ENCODE results near the gene ARPC2. TPM values are rescaled to one million over a fixed set of nuclear protein-coding genes. Genes with fewer than 3 reads are reported as not detected.

Gene ARPC2
- total and polyA plus RNA-seq, 2 experiments from 2014 or later, result 312 to 436 TPM

GRCh38 chr2:218269900-218270720, 53.1 kb downstream of the ARPC2 start, which contains the start of the genes AAMP and PNKD:
TSS of gene AAMP (minus strand) at chr2:218270137. CDS start at chr2:218270086, 51 bp downstream.
TSS of gene PNKD (plus strand) at chr2:218270519. CDS start at chr2:218270536, 17 bp downstream.
- TF ChIP-seq EZH2 (IDR thresholded peaks at IDR 0.05; ENCODE audit: borderline replicate concordance) (no peak), CTCF (IDR thresholded peaks at IDR 0.05; ENCODE audit: poor library complexity) (peak; percentile 25)
- Histone ChIP-seq H2AFZ (no peak within 1 kb of the TSS), H3K9me3 (ENCODE audit: low read depth) (no peaks in the 10 kb centered on the region), H3K36me3 (replicated peaks; ENCODE audit: insufficient read depth, low read depth) (no peaks in the 10 kb centered on the region), H4K20me1 (ENCODE audit: insufficient read depth, poor library complexity, severe bottlenecking) (peaks cover 7% of the 10 kb centered on the region), H3K4me3 (peak within 1 kb of the TSS; percentile 17), H3K4me2 (peak within 1 kb of the TSS; percentile 96), H3K9me2 (replicated peaks; ENCODE audit: insufficient read depth) (no peaks in the 10 kb centered on the region), H3K4me1 (ENCODE audit: insufficient read depth) (peaks cover 24% of the 10 kb centered on the region), H3K27me3 (no peaks in the 10 kb centered on the region), H3K27ac (peak within 1 kb of the TSS; percentile 77), H3K79me2 (peaks cover 43% of the 10 kb centered on the region)
- DNase-seq (ENCODE audit: low spot score), result peak; percentile 100
- under 1% methylated on average over 54 of the region's 64 CpGs for WGBS (ENCODE audit: low lambda C conversion rate, missing lambda C conversion rate)

DNA sequence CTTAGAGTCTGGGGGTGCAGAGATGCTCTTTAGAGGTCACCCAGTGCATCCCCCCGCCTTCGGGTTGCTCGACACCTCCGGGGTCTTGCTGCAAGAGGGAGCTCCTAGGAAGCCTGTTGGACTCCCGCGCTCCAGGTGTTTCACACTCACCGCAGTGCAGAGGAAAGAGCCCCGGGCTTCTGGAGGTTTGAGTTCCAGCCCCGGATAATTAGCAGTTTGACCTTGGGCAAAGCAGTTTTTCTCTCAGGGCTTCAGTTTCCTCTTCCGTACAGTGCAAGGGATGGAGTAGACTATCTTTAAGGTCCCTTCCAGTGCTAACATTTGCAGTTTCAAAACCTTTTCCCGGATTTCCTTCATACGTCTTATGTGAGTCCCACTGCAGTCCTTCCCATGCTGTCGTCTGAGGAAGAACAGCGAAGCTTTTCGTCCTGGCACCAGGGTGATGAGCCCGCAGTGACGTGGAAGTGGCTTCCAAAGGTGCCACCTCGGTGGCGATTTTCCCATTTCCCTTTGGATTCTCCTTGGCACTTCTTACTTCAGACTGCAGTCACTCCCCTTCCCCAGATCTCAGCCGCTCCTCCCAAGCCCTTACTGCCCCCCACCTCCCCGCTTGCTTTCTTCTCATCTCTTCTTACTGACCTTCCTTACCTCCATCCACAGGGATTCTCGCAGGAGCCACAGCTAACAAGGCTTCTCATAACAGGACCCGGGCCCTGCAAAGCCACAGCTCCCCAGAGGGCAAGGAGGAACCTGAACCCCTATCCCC, 53.9 kb downstream of the ARPC2 start:
- DNase-seq (ENCODE audit: low spot score), result peak; percentile 52
- no peaks in the 10 kb centered on the region for H3K9me2 ChIP-seq (replicated peaks; ENCODE audit: insufficient read depth)
- peaks cover 43% of the 10 kb centered on the region for H3K79me2 ChIP-seq
- H3K4me2 ChIP-seq, result peak overlapping the region; percentile 94
- TF ChIP-seq EZH2phosphoT487 (IDR thresholded peaks at IDR 0.05; ENCODE audit: low read depth, severe bottlenecking, unreplicated experiment) (no peak), CTCF (IDR thresholded peaks at IDR 0.05; ENCODE audit: poor library complexity) (no peak), EZH2 (IDR thresholded peaks at IDR 0.05; ENCODE audit: borderline replicate concordance) (no peak)
- H3K4me1 ChIP-seq (ENCODE audit: insufficient read depth), result peaks cover 21% of the 10 kb centered on the region
- WGBS (ENCODE audit: low lambda C conversion rate, missing lambda C conversion rate), result 8% methylated on average over 23 of the region's 23 CpGs
- H4K20me1 ChIP-seq (ENCODE audit: insufficient read depth, poor library complexity, severe bottlenecking), result peaks cover 7% of the 10 kb centered on the region
- H3K9me3 ChIP-seq (ENCODE audit: low read depth), result no peaks in the 10 kb centered on the region
- peak overlapping the region; percentile 17 for H3K4me3 ChIP-seq
- H3K36me3 ChIP-seq (replicated peaks; ENCODE audit: insufficient read depth, low read depth), result no peaks in the 10 kb centered on the region
- peak overlapping the region; percentile 76 for H3K27ac ChIP-seq
- no peaks in the 10 kb centered on the region for H3K27me3 ChIP-seq
- no peak overlapping the region for H2AFZ ChIP-seq

GRCh38 chr2:218271487-218271797, 54.5 kb downstream of the ARPC2 start:
- H3K9me2 ChIP-seq (replicated peaks; ENCODE audit: insufficient read depth), result no peaks in the 10 kb centered on the region
- no peaks in the 10 kb centered on the region for H3K36me3 ChIP-seq (replicated peaks; ENCODE audit: insufficient read depth, low read depth)
- 63% methylated on average over 4 of the region's 4 CpGs for WGBS (ENCODE audit: low lambda C conversion rate, missing lambda C conversion rate)
- H4K20me1 ChIP-seq (ENCODE audit: insufficient read depth, poor library complexity, severe bottlenecking), result peaks cover 7% of the 10 kb centered on the region
- DNase-seq (ENCODE audit: low spot score), result peak; percentile 38
- no peaks in the 10 kb centered on the region for H3K27me3 ChIP-seq
- TF ChIP-seq EZH2phosphoT487 (IDR thresholded peaks at IDR 0.05; ENCODE audit: low read depth, severe bottlenecking, unreplicated experiment), result no peak
- no peak for TF ChIP-seq EZH2 (IDR thresholded peaks at IDR 0.05; ENCODE audit: borderline replicate concordance)
- no peak for TF ChIP-seq CTCF (IDR thresholded peaks at IDR 0.05; ENCODE audit: poor library complexity)
- H3K9me3 ChIP-seq (ENCODE audit: low read depth), result no peaks in the 10 kb centered on the region
- H3K27ac ChIP-seq, result peak overlapping the region; percentile 76
- no peak overlapping the region for H2AFZ ChIP-seq
- peak overlapping the region; percentile 17 for H3K4me3 ChIP-seq
- H3K79me2 ChIP-seq, result peaks cover 43% of the 10 kb centered on the region
- H3K4me2 ChIP-seq, result peak overlapping the region; percentile 94
- peaks cover 21% of the 10 kb centered on the region for H3K4me1 ChIP-seq (ENCODE audit: insufficient read depth)

Measured in hepatocyte (in vitro differentiated cells).